ENCODE results near the gene ABHD15. TPM values are rescaled to one million over a fixed set of nuclear protein-coding genes. Genes with fewer than 3 reads are reported as not detected.
A peak's percentile ranks its signal among the peaks of the same experiment; 100 is the strongest.

ABHD15 gene
- total RNA-seq, 4 donors from 2014 or later = 6.8 to 18.3 (median 11.9) TPM

- Histone ChIP-seq H3K4me1 (peaks cover 47 to 76% (median 65%) of the 10 kb centered on the region in 4 donors), H3K27me3 (no peaks in the 10 kb centered on the region), H3K4me3 (peak within 1 kb of the TSS; percentile 79 to 99 (median 86)), H3K9me3 (no peaks in the 10 kb centered on the region), H3K27ac (replicated peaks in 1 of 4) (peak within 1 kb of the TSS; percentile 83 to 92 (median 86)), H3K36me3 (no peaks in the 10 kb centered on the region)
- WGBS = 3% methylated on average over 7 of the region's 96 CpGs
- DNase-seq (ENCODE audit: extremely low spot score) = no peak
- TF ChIP-seq POLR2AphosphoS5 (IDR thresholded peaks at IDR 0.05) (no peak), EP300 (IDR thresholded peaks at IDR 0.05) (no peak), POLR2A (IDR thresholded peaks at IDR 0.05; ENCODE audit: low read depth) (no peak), CTCF (IDR thresholded peaks at IDR 0.05) (no peak)
- intact Hi-C loops (cut with DNase I) = no loop called here
These were observed 26.2 kb upstream of the ABHD15 start, which contains the start of gene ANKRD13B for GRCh38 chr17:29592850-29593551. ANKRD13B (plus strand) TSS chr17:29593132; CDS start chr17:29593622, 490 bp downstream.

GRCh38 chr17:29591737-29592608 is 25.1 kb upstream of the ABHD15 start:
- peak overlapping the region; percentile 38 to 99 (median 85) for H3K4me3 ChIP-seq
- intact Hi-C loops (cut with DNase I) = no loop called here
- no peaks in the 10 kb centered on the region for H3K36me3 ChIP-seq
- peaks cover 57 to 80% (median 72%) of the 10 kb centered on the region in 4 donors for H3K4me1 ChIP-seq
- WGBS = 16% methylated on average over 20 of the region's 25 CpGs
- no peaks in the 10 kb centered on the region for H3K27me3 ChIP-seq
- peak; percentile 96 for DNase-seq (ENCODE audit: extremely low spot score)
- no peaks in the 10 kb centered on the region for H3K9me3 ChIP-seq
- peak overlapping the region; percentile 83 to 92 (median 86) for H3K27ac ChIP-seq (replicated peaks in 1 of 4)
- no peak for TF ChIP-seq POLR2A (IDR thresholded peaks at IDR 0.05; ENCODE audit: low read depth)
- TF ChIP-seq CTCF (IDR thresholded peaks at IDR 0.05) = peak in 2 of 3 experiments; percentile 93 to 95
- peak; percentile 56 to 61 for TF ChIP-seq POLR2AphosphoS5 (IDR thresholded peaks at IDR 0.05)
- TF ChIP-seq EP300 (IDR thresholded peaks at IDR 0.05) = no peak

GRCh38 chr17:29591146-29591736 is 24.4 kb upstream of the ABHD15 start:
- intact Hi-C loops (cut with DNase I) = no loop called here
- Histone ChIP-seq H3K4me3 (peak overlapping the region; percentile 38 to 99 (median 85)), H3K9me3 (no peaks in the 10 kb centered on the region), H3K27me3 (no peaks in the 10 kb centered on the region), H3K36me3 (no peaks in the 10 kb centered on the region), H3K27ac (replicated peaks in 1 of 4) (peak overlapping the region; percentile 83 to 92 (median 86)), H3K4me1 (peaks cover 61 to 81% (median 74%) of the 10 kb centered on the region in 4 donors)
- TF ChIP-seq EP300 (IDR thresholded peaks at IDR 0.05) = no peak
- TF ChIP-seq POLR2A (IDR thresholded peaks at IDR 0.05; ENCODE audit: low read depth) = no peak
- TF ChIP-seq CTCF (IDR thresholded peaks at IDR 0.05) = no peak
- TF ChIP-seq POLR2AphosphoS5 (IDR thresholded peaks at IDR 0.05) = no peak
- DNase-seq (ENCODE audit: extremely low spot score) = no peak
- 1% methylated on average over 14 of the region's 31 CpGs for WGBS

- H3K9me3 ChIP-seq = no peaks in the 10 kb centered on the region
- H3K27me3 ChIP-seq = no peaks in the 10 kb centered on the region
- peak overlapping the region; percentile 85 to 99 (median 88) for H3K4me3 ChIP-seq
- H3K36me3 ChIP-seq = no peaks in the 10 kb centered on the region
- H3K4me1 ChIP-seq = peaks cover 64 to 83% (median 75%) of the 10 kb centered on the region in 4 donors
- 23% methylated on average over 15 of the region's 30 CpGs for WGBS
- TF ChIP-seq EP300 (IDR thresholded peaks at IDR 0.05) = no peak
- TF ChIP-seq POLR2AphosphoS5 (IDR thresholded peaks at IDR 0.05) = no peak
- no peak for TF ChIP-seq POLR2A (IDR thresholded peaks at IDR 0.05; ENCODE audit: low read depth)
- TF ChIP-seq CTCF (IDR thresholded peaks at IDR 0.05) = no peak
- DNase-seq (ENCODE audit: extremely low spot score) = no peak
- intact Hi-C loops (cut with DNase I) = no loop called here
- peak overlapping the region; percentile 83 to 92 (median 86) for H3K27ac ChIP-seq (replicated peaks in 1 of 4)
These were observed 23.7 kb upstream of the ABHD15 start for GRCh38 chr17:29590411-29591145.
